Right lobe of liver (tissue), 4 donors: Measurements from ENCODE around the gene RAB1B.

Source experiments
- POLR2A ChIP-seq: fragments of 450-650 bp; IDR thresholded peaks from one replicate; pipeline ENCODE4 v1.6.1; 2017; ENCODE audit warnings: antibody characterized with exemption, mild to moderate bottlenecking
- TF ChIP-seq, protein P1 (sequence below), 4 donors: fragments of 200-600 bp in 3 of 4; fragments of 450-650 bp in 1 of 4; IDR thresholded peaks; one replicate each; pipeline versions ENCODE4 v1.5.1 to v1.8.0; 2016 to 2022; ENCODE audit warnings: antibody characterized with exemption in 4 of 4, mild to moderate bottlenecking in 2 of 4
- donor health status: DM: no; HTN: no; CAD: no.
- donor health status: DM: no; HTN: no; CAD: no.
- donor health status: DM: no; HTN: yes; CAD: no.

DNA sequence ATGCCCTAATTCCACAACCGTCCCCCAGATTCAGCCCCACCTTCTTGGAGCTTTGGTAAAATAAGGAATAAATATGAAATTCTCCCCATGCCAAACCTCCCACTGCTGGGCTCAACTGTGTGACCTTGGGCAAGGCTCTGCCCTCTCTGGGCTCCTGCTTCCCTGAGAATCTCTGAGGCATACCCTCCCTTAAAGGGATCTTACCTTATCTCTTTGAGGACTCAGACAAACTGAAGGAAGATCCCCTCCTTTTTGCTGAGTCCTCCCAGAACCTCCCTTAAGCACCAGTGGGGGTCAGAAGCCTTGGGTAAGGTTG, 45.7 kb downstream of the RAB1B start:
- TF ChIP-seq, protein P1, sequence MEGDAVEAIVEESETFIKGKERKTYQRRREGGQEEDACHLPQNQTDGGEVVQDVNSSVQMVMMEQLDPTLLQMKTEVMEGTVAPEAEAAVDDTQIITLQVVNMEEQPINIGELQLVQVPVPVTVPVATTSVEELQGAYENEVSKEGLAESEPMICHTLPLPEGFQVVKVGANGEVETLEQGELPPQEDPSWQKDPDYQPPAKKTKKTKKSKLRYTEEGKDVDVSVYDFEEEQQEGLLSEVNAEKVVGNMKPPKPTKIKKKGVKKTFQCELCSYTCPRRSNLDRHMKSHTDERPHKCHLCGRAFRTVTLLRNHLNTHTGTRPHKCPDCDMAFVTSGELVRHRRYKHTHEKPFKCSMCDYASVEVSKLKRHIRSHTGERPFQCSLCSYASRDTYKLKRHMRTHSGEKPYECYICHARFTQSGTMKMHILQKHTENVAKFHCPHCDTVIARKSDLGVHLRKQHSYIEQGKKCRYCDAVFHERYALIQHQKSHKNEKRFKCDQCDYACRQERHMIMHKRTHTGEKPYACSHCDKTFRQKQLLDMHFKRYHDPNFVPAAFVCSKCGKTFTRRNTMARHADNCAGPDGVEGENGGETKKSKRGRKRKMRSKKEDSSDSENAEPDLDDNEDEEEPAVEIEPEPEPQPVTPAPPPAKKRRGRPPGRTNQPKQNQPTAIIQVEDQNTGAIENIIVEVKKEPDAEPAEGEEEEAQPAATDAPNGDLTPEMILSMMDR (IDR thresholded peaks at IDR 0.05), result no peak
- TF ChIP-seq POLR2A, result no peak
